MM.1S (cell line): ENCODE measurements around the gene B4GALNT3.

Experiments used
- DNase-seq: peaks from one replicate; pipeline ENCODE4 v3.0.0-alpha.2; 2015
- H2AFZ ChIP-seq: fragments of 300-600 bp; sonication (generic); 2 replicates; pipeline ENCODE4 v1.6.0; 2016; ENCODE audit warnings: antibody characterized with exemption, low read length
- H3F3A ChIP-seq: fragments of 300-600 bp; sonication (generic); 2 replicates; pipeline ENCODE4 v1.6.1; 2016; ENCODE audit warnings: mild to moderate bottlenecking, antibody characterized with exemption, low read length, moderate library complexity, mixed read lengths; ENCODE audit not compliant: insufficient read depth
- H3K27ac ChIP-seq: fragments of 300-600 bp; sonication (generic); 2 replicates; pipeline ENCODE4 v1.5.1; 2016; ENCODE audit warnings: mild to moderate bottlenecking, low read length
- H3K27me3 ChIP-seq: fragments of 300-600 bp; sonication (generic); replicated peaks from 2 replicates; pipeline ENCODE4 v1.6.0; 2016; ENCODE audit warnings: low read length; ENCODE audit not compliant: insufficient read depth
- H3K36me3 ChIP-seq: fragments of 300-600 bp; sonication (generic); replicated peaks from 2 replicates; pipeline ENCODE4 v1.6.1; 2016; ENCODE audit warnings: mild to moderate bottlenecking, low read length, mixed read lengths; ENCODE audit not compliant: insufficient read depth
- H3K4me1 ChIP-seq: fragments of 300-600 bp; sonication (generic); 2 replicates; pipeline ENCODE4 v1.6.1; 2016; ENCODE audit warnings: low read length, mixed read lengths
- H3K4me2 ChIP-seq: fragments of 300-600 bp; sonication (generic); 2 replicates; pipeline ENCODE4 v1.6.0; 2016; ENCODE audit warnings: low read depth, low read length
- H3K4me3 ChIP-seq: fragments of 300-600 bp; sonication (generic); 2 replicates; pipeline ENCODE4 v1.5.1; 2016; ENCODE audit warnings: low read length, mixed read lengths
- H3K79me2 ChIP-seq: fragments of 300-600 bp; sonication (generic); 2 replicates; pipeline ENCODE4 v1.6.1; 2016; ENCODE audit warnings: mixed run types, low read length, mixed read lengths
- H3K9ac ChIP-seq: fragments of 300-600 bp; sonication (generic); 2 replicates; pipeline ENCODE4 v1.6.1; 2016; ENCODE audit warnings: low read length, mixed read lengths
- H3K9me2 ChIP-seq: fragments of 300-600 bp; sonication (generic); replicated peaks from 2 replicates; pipeline ENCODE4 v1.6.1; 2016; ENCODE audit warnings: mild to moderate bottlenecking, low read length, mixed read lengths; ENCODE audit not compliant: insufficient read depth
- H3K9me3 ChIP-seq: fragments of 300-600 bp; sonication (generic); replicated peaks from 2 replicates; pipeline ENCODE4 v1.6.1; 2016; ENCODE audit warnings: mild to moderate bottlenecking, low read length, mixed read lengths; ENCODE audit not compliant: insufficient read depth
- H4K20me1 ChIP-seq: fragments of 300-600 bp; sonication (generic); 2 replicates; pipeline ENCODE4 v1.6.1; 2016; ENCODE audit warnings: mild to moderate bottlenecking, low read length, moderate library complexity, mixed read lengths; ENCODE audit not compliant: insufficient read depth
- EZH2 ChIP-seq: fragments of 300-600 bp; sonication (generic); optimal IDR thresholded peaks from 2 replicates; pipeline ENCODE3; 2017; ENCODE audit warnings: low read depth, mild to moderate bottlenecking, antibody characterized with exemption, low read length, mixed read lengths
- EZH2phosphoT487 ChIP-seq: fragments of 300-600 bp; sonication (generic); IDR thresholded peaks from 2 replicates; pipeline ENCODE4 v1.6.1; 2018; ENCODE audit warnings: antibody characterized with exemption, low read length
- TF ChIP-seq, protein P1 (sequence below): fragments of 300-600 bp; sonication (generic); IDR thresholded peaks from 2 replicates; pipeline ENCODE4 v1.5.1; 2016; ENCODE audit warnings: antibody characterized with exemption, low read length, mixed read lengths

Gene B4GALNT3

DNA sequence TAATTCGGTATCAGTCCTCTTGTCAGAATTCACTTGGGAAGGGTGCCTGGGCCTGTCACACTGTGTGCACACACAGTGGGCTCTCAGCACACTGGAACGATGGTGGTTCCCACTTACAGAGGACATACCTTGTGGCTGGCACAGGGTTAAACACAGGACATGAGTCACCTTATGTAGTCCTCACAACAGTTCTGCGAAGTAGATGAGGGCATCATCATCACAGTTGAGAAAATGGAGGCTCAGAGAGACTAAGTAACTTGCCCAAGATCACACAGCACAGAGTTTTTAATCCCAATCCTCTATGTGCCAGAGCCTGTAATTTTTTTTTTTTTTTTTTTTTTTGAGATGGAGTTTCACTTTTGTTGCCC is 112.8 kb downstream of the B4GALNT3 start:
- Histone ChIP-seq H3K9me3 (no peaks in the 10 kb centered on the region), H3K4me2 (no peak overlapping the region), H4K20me1 (no peaks in the 10 kb centered on the region), H3K36me3 (no peaks in the 10 kb centered on the region), H2AFZ (no peak overlapping the region), H3K27me3 (no peaks in the 10 kb centered on the region), H3K79me2 (no peaks in the 10 kb centered on the region), H3K4me1 (peaks cover 4% of the 10 kb centered on the region; the same call in 1 of the 2 replicates), H3K4me3 (no peak overlapping the region), H3K9me2 (no peaks in the 10 kb centered on the region), H3K27ac (no peak overlapping the region), H3F3A (no peaks in the 10 kb centered on the region), H3K9ac (no peak overlapping the region)
- TF ChIP-seq EZH2phosphoT487 (no peak), EZH2 (no peak)
- TF ChIP-seq, protein P1, sequence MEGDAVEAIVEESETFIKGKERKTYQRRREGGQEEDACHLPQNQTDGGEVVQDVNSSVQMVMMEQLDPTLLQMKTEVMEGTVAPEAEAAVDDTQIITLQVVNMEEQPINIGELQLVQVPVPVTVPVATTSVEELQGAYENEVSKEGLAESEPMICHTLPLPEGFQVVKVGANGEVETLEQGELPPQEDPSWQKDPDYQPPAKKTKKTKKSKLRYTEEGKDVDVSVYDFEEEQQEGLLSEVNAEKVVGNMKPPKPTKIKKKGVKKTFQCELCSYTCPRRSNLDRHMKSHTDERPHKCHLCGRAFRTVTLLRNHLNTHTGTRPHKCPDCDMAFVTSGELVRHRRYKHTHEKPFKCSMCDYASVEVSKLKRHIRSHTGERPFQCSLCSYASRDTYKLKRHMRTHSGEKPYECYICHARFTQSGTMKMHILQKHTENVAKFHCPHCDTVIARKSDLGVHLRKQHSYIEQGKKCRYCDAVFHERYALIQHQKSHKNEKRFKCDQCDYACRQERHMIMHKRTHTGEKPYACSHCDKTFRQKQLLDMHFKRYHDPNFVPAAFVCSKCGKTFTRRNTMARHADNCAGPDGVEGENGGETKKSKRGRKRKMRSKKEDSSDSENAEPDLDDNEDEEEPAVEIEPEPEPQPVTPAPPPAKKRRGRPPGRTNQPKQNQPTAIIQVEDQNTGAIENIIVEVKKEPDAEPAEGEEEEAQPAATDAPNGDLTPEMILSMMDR, result no peak
- no peak for DNase-seq

DNA sequence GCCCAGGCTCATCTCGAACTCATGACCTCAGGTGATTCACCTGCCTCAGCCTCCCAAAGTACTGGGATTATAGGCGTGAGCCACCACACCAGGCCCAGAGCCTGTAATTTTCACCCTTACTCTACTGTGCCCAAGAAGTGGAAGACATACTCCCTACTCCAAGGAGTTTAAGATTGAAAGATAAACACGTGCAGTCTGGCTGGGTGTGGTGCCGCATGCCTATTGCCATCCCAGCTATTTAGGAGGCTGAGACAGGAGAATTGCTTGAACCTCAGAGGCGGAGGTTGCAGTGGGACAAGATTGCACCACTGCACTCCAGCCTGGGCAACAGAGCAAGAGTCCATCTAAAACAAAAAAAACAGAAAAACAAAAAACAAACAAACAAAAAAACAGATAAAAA is 113.5 kb downstream of the B4GALNT3 start:
- no peak overlapping the region for H3K4me2 ChIP-seq

DNA sequence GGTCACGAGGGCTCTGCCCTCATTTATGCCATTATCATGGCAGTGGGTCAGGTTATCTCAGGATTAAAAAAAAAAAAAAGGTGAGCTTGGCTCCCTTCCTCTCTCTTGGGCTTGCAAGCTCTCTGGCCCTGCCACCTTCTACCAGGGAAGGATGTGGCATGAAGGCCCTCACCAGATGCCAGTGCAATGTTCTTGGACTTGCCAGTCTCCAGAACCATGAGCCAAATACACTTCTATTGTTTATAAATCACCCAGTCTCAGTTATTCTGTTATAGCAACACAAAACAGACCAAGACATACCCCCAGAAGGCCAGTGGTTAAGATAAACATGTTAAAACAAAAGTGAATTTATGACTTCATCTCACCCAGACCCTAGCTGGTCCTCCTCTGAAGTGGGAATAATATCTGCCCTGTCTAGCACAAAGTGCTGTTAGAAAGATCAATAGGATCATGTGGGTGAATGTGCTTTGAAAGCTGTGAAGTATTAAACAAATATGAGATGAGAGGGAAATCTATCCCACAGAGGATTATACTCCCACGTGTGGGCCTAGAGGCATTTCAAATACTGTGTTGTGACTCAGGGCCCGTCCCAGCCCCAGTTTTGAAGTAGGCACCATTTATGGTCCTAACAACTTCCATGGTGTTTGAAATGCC is 114.9 kb downstream of the B4GALNT3 start:
- no peak for DNase-seq
- H3K36me3 ChIP-seq, result no peaks in the 10 kb centered on the region
- H2AFZ ChIP-seq, result no peak overlapping the region
- no peak overlapping the region for H3K4me3 ChIP-seq
- H3K9ac ChIP-seq, result no peak overlapping the region
- H3F3A ChIP-seq, result no peaks in the 10 kb centered on the region
- TF ChIP-seq EZH2, result no peak
- no peak for TF ChIP-seq EZH2phosphoT487
- TF ChIP-seq, protein P1, result no peak
- H3K4me1 ChIP-seq, result peaks cover 4% of the 10 kb centered on the region; the same call in 1 of the 2 replicates
- H3K27me3 ChIP-seq, result no peaks in the 10 kb centered on the region
- H3K9me3 ChIP-seq, result no peaks in the 10 kb centered on the region
- H3K9me2 ChIP-seq, result no peaks in the 10 kb centered on the region
- H4K20me1 ChIP-seq, result no peaks in the 10 kb centered on the region
- H3K27ac ChIP-seq, result no peak overlapping the region
- H3K79me2 ChIP-seq, result no peaks in the 10 kb centered on the region
- H3K4me2 ChIP-seq, result no peak overlapping the region

More for the DNA sequence above, 113.5 kb downstream of the B4GALNT3 start:
- no peaks in the 10 kb centered on the region for H3K9me3 ChIP-seq
- no peaks in the 10 kb centered on the region for H3K79me2 ChIP-seq
- H2AFZ ChIP-seq, result no peak overlapping the region
- no peaks in the 10 kb centered on the region for H3K36me3 ChIP-seq
- no peak overlapping the region for H3K4me3 ChIP-seq
- H3K9ac ChIP-seq, result no peak overlapping the region
- peaks cover 4% of the 10 kb centered on the region; the same call in 1 of the 2 replicates for H3K4me1 ChIP-seq
- no peaks in the 10 kb centered on the region for H3K27me3 ChIP-seq
- H3K9me2 ChIP-seq, result no peaks in the 10 kb centered on the region
- no peak overlapping the region for H3K27ac ChIP-seq
- TF ChIP-seq, protein P1, result no peak
- TF ChIP-seq EZH2 (no peak), EZH2phosphoT487 (no peak)
- H4K20me1 ChIP-seq, result no peaks in the 10 kb centered on the region
- no peaks in the 10 kb centered on the region for H3F3A ChIP-seq
- no peak for DNase-seq
